GM19025 (cell line): Measurements from ENCODE around the gene CDKL5.

Experiments used
- ATAC-seq: cut with Tn5 transposase; IDR thresholded peaks from one replicate; pipeline ENCODE4 v1.9.1; 2021; ENCODE audit warnings: mild to moderate bottlenecking, low read depth, moderate library complexity; ENCODE audit not compliant: unreplicated experiment

CDKL5 gene

GRCh38 chrX:18639280-18639679 is 213.9 kb downstream of the CDKL5 start:
- no peak for ATAC-seq

DNA sequence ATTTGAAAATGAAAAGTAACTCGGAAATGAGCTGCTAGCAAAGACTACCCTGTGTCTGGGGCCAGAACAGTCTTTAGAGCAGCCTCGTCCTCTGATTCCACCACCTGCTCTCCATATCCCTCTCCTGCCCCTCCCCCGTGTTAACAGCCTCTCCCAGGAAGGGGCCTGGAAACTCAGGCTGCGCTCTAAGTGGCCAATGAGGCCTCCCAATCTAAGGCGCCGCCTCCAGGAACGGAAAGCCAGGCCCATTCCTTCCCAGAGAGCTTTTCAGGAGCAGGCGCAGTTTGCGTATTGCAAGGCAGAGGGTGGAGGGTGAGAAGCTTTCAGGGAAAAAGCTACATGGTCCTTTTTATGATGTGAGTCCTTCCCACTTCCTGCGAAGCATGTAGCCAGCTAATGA is 215.3 kb downstream of the CDKL5 start:
- ATAC-seq = no peak

- ATAC-seq = no peak
These were observed 217.8 kb downstream of the CDKL5 start for GRCh38 chrX:18643243-18643642.

DNA sequence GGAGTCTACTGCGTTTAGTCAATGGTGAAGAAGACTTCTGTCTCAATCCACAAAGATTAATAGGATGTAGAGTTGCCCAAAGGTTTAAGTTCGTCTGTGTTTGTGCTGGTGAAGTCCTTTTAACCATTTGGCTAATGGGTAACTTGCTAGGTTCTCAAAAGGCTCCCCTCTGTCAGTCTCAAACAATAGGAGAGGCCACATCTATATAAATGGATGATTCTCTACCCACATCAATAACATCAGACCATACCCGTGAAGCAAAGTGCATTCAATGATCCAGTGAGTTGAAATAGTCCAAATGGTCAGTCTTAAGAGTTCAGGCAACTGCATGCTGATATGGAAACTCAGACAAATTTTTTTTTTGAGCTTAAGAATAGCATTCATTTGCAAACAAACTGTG is 218.4 kb downstream of the CDKL5 start:
- no peak for ATAC-seq

GRCh38 chrX:18647621-18648020 is 222.2 kb downstream of the CDKL5 start:
- ATAC-seq = no peak

DNA sequence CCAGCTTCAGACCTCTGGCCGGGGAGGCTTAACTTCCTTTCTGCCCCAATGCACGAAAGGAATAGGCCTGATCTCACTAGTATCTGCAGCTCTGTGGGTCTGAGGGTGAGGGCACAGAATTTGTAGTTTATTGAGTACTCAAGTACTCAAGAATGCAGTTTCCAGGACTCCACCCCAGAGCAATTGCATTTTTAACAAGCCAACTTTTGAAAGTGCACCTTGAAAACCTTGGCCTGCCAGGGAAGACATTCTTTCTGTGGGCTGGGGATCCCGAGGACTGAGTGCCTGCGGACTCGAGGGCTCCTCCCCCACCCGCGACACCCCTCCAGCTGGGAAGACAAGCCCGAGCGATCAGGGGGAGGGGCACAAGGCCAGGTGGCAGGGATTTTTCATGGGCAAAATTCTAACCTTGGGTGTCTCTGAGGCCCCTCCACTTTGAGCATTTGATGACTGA is 224.1 kb downstream of the CDKL5 start:
- no peak for ATAC-seq

GRCh38 chrX:18650662-18651061 is 225.3 kb downstream of the CDKL5 start:
- no peak for ATAC-seq

DNA sequence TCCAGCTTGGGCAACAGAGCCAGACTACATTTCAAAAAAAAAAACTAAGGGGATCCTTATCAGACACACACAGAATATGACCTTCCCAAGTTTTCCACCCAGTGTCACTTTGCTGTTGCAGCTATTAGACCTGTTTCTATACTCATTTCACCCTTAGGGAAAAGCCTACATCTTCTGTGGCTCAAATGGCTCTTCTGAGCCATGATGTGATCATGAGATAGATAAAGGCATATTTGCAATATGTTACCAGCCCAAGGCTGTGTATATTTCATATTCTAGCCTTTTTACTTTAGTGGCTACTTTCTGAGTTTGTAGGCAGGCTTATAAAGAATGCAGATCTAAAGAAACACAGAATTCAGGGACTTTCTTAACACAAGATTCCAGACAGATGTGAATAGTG is 227.2 kb downstream of the CDKL5 start:
- no peak for ATAC-seq

DNA sequence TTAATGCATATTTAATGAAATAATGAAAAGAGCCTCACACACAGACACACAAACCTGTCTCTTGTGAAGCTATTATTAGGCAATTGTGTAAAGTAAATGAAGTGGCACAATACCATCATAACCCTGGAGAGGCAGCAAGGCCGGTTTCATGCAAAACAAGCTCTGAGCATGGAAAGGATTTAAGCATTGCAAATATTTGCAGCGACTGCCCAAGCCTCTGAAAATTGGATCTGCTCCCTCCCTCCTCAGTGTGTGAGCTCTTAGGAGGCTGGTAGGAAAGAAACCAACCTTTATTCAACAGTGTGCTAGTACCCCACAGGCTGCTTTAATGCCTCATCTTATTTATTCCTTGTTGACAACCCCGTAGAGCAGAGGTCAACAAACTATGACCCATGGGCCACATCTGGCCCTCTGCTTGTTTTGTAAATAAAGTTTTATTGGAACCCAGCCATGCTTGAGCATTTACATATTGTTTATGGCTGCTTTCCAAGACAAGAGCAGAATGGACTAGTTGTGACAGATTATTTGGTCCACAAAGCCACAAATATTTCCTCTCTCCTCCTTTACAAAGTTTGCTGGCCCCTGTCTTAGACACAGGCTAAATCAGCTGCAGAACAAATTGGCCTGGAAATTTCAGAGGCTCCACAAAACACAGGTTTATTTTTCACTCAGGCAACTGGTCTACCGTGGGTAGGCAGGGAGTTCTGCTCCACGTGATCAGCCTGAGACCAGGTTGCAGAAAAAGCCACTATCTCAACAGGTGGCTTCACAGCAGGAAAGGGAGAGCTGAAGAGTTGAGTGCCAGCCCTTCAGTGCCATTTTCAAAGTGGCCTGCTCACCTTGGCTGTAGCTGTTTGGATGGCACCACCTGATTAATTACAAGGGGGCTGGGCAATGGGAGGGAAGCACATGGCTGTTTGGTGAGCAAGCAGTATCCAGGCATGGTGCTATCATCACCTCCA is 229.7 kb downstream of the CDKL5 start:
- ATAC-seq = no peak

DNA sequence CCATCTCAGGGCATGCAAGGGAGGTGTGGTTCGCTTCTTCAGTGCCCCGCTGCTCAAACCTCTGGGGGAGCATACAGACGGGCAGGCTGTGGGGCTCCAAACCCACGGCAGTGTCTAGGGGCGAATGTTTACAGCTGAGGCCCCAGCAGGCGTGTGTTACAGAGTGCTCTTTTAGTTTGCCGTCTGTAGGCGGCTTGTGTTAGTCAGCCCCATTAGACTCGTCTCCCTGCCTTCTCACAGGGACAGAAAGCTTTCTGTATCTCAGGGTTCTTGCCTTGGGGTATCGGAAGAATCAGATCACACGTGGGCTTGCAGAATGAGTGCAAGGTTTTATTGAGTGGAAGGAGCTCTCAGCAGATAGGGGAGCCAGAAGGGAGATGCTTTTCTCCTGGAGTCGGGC is 235.9 kb downstream of the CDKL5 start:
- no peak for ATAC-seq

GRCh38 chrX:18664947-18665346 is 239.5 kb downstream of the CDKL5 start:
- no peak for ATAC-seq

DNA sequence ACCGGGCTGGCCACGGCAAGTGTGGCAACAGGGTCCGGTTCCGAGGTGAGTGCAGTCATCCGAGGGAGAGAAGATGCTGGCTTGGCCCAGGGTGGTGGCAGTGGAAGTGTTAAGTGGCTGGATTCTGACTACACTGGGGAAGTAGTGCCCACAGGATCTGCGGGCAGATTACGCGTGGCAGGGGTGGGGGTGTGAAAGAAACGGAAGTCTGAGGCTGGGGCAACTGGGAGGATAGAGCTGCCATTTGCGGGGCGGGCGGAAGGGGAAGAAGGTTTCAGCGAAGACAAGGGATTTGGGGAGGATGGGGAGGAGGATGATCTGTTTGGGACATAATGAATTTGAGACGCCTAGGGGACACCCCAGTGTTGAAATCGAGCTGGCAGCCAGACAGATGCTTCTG is 241.2 kb downstream of the CDKL5 start:
- ATAC-seq = no peak

DNA sequence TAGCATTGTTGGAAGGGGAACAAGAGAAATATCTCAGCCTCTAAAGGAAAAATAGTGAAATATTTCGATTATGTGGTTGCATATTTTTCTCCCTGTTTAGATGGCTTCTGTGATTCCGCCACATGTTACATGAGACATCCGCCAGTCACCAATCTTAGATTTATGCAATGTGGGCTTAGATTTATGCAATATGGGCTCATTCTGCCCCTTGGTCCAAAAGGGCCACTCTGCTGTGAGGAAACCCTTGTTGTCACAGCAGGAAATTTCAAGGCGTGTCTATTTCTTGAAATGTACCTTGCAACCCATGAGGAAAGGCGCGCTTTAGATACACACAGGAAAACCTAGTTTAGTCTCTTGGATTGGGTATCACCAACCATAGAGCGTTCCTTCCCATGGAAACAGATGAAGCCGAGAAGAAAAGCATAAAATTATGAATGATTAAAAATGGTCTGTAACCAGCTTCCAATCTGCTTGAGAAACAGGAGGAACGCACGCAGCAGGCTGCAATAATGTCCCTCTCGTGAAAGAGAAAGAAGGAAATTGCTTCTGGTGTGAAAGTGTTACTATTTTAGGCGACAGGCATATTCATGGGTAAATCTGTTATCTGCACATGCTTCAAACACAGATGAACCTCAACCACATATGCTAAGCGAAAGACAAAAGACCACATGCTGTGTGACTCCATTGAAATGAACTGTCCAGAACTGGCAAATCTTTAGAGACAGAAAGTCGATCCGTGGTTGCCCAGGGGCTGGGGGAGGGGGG is 242.8 kb downstream of the CDKL5 start:
- no peak for ATAC-seq

DNA sequence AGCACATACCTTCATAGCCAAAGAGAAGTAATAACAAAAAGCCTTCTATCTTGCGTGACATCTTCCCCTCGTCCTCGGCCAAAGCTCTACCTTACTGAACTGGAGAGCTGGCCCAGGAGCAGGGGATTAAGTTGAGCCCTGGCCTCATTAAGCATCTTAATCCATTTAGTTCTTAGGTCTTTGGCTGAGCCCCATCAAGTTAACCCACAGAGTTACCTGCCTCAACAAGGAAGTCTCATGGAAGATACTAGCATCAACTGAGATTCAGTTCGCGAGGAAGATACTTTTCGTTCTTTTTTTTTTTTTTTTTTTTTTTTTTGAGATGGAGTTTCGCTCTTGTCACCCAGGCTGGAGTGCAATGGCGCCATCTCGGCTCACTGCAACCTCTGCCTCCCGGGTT is 246.6 kb downstream of the CDKL5 start, which contains the start of gene RS1:
Gene RS1 (minus strand): TSS at position 101 of the 400 bp plus-strand sequence. CDS start 40 bp downstream, at position 61.
- no peak for ATAC-seq

GRCh38 chrX:18674417-18674787 is 249.0 kb downstream of the CDKL5 start:
- peak; percentile 23 for ATAC-seq

- peak; percentile 87 for ATAC-seq
These were observed 249.7 kb downstream of the CDKL5 start for GRCh38 chrX:18674788-18675735.

GRCh38 chrX:18676050-18676449 is 250.6 kb downstream of the CDKL5 start:
- ATAC-seq = no peak

DNA sequence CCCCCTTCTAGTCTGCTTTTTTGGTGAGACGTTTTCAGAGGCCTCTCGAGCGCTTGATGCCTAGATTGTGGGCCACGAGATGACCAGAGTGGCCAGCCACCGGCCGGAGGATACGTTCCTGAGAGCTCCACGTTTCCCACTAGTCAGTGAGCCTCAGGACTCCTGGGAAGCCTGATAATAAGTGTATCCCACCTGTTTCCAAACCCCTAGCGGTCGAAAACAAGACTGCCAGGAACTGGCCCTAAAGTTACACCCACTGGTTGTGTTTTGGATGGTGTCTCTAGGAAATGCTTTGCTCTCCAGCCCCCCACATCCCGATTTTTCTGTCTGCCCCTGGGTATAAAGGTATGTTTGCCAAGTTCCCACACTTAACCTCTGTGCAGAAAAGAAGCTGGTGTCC is 251.1 kb downstream of the CDKL5 start:
- ATAC-seq = no peak

- no peak for ATAC-seq
These were observed 251.9 kb downstream of the CDKL5 start for GRCh38 chrX:18677161-18677869.

- ATAC-seq = no peak
These were observed 256.6 kb downstream of the CDKL5 start for GRCh38 chrX:18681996-18682395.
